Astrocyte of the cerebellum (primary cell): ENCODE measurements around the gene AKT1S1.

ENCODE experiments used
- DNase-seq: peaks from one replicate; pipeline ENCODE4 v3.0.0-alpha.2; 2011; ENCODE audit warnings: low read depth
- H3K4me3 ChIP-seq: 2 replicates; pipeline ENCODE4 v1.5.1; 2011; ENCODE audit warnings: mild to moderate bottlenecking, low read depth, low read length, moderate library complexity
- CTCF ChIP-seq: IDR thresholded peaks from 2 replicates; pipeline ENCODE4 v1.5.1; 2012; ENCODE audit warnings: low read length, low read depth, moderate library complexity, mild to moderate bottlenecking; ENCODE audit errors: missing control alignments
- in situ Hi-C: cut with HindIII; loops from 2 replicates; pipeline ENCODE4 v1.10.0; 2017; ENCODE audit warnings: low sequenced_read_pairs

AKT1S1 gene

DNA sequence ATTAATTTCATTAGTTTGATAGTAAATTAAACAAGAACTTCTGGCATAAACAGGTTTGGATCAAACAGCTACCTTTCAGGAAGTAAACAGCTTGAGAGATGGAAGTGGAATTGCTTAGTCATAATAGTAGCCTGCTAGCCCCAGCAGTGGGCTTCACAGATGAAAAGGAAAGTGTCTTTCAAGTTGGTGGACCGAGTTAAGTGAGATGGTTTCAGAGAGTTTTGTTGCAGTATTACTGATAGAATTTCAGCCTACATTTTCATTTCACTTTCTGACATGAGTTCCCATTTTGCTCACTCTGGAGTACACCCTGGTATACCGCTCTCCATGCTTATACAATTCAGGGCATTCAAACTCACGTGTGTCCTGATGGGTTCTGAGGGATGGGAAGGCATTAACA lies 28.2 kb downstream of the AKT1S1 start:
- H3K4me3 ChIP-seq = no peak overlapping the region
- no peak for TF ChIP-seq CTCF
- no peak for DNase-seq
- in situ Hi-C loops = no loop called here

DNA sequence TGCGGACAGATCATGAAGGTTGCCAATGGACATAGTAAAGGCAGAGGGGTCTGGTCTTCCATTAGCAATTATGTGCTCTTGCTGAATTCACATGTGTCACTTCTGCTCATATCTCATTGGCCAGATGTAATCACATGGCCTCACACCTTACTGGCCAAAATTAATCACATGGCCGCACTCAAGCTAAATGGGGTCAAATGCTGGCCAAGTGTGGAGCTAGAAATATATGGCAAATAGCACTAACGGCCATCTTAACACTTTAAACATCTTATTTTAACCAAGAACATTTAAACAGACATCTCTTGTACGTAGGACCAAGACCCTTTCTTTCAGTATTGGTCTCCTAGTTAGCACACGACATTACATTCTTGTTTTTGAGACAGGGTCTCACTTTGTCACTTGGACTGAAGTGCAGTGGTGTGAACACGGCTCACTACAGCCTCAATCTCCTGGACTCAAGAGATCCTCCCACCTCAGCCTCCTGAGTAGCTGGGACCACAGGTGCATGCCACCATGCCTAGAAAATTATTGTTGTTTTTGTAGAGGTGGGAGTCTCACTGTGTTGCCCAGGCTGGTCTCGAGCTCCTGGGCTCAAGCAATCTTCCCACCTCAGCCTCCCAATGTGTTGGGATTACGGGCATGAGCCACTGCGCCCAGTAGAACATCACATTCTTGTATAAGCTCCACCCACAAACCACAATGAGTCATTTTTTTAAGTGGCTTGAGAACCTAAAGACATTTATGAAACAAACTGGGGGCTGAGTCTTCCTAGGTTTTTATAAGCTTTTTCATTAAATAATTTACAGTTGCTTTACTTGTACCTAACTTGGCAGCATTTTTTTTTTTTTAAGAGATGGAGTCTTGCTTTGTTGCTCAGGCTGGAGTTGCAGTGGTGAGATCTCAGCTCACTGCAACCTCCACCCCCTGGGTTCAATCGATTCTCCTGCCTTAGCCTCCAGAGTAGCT lies 29.1 kb downstream of the AKT1S1 start:
- no peak overlapping the region for H3K4me3 ChIP-seq
- peak; percentile 81 for DNase-seq

GRCh38 chr19:49846408-49846807 lies 30.7 kb downstream of the AKT1S1 start:
- in situ Hi-C loops = no loop called here
- DNase-seq = no peak
- TF ChIP-seq CTCF = no peak
- no peak overlapping the region for H3K4me3 ChIP-seq

More for the DNA sequence above, 29.1 kb downstream of the AKT1S1 start:
- no peak for TF ChIP-seq CTCF
- in situ Hi-C loops = no loop called here

DNA sequence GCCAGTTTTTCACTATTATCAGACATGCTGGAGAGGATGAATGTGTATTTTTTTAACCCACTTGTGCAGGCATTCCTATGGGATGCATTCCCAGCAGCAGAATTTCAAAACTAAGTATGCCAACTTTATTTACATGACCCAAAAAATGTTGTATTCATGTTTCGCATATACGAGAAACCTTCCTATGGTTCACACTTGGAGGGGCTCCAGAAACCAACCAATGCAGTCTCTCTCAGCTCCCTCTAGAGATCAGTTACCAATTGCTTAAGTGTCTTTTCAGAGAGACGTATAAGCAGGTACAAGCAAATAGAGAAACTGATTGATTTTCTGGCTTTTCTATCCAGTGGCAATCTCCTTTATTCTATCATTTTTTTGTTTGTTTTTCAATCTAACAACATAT lies 31.7 kb downstream of the AKT1S1 start:
- no peak for TF ChIP-seq CTCF
- no peak overlapping the region for H3K4me3 ChIP-seq
- no peak for DNase-seq
- in situ Hi-C loops = no loop called here

DNA sequence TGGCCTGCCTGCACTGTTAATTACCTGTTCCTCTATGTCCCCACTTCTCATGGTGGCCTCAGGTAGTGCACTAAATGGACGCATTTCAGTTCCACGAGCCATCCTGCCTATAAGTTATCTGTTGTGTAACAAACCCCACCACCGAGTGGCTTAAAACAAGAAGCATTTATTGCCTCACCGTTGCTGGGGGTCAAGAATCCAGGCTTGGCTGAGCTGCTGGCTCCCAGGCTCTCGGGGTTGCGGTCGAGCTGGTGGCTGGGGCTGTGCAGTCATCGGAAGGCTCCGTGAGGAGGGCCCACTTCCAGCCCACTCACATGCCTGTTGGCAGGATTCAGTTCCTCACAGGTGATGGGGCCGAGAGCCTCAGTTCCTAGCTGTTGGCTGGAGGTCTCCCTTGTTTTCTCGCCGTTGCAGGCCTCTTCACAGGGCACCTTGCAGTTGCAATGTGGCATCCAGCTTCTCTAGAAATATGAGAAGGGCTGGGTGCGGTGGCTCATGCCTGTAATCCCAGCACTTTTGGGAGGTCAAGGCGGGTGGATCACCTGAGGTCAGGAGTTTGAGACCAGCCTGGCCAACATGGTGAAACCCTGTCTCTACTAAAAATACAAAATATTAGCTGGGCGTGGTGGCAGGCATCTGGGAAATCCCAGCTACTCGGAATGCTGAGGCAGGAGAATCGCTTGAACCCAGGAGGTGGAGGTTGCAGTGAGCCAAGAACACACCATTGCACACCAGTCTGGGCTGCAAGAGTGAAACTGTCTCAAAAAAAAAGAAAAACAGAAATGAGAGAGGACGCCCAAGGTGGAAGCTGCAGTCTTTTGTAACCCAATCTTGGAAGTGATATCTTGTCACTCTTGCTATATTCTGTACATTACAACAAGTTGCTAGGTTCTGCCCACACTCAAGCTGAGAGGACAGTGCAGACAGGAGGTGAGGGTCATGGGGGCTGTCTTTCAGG lies 32.7 kb downstream of the AKT1S1 start:
- no peak for TF ChIP-seq CTCF
- in situ Hi-C loops = no loop called here

GRCh38 chr19:49843265-49843664 lies 33.9 kb downstream of the AKT1S1 start:
- in situ Hi-C loops = no loop called here
- TF ChIP-seq CTCF = no peak
- no peak overlapping the region for H3K4me3 ChIP-seq
- DNase-seq = no peak

More for the DNA sequence above, 32.7 kb downstream of the AKT1S1 start:
- peak; percentile 56 for DNase-seq
- no peak overlapping the region for H3K4me3 ChIP-seq
